GM10248 (cell line): ENCODE results near the gene PITPNC1.

ENCODE experiments used
- CTCF ChIA-PET: fragments of 300-600 bp; sonication (Branson Sonifier 250); formaldehyde crosslinking; extraction: SDS; loops from one replicate; lab custom pipeline; 2021; ENCODE audit warnings: antibody characterized with exemption; lab: Yijun Ruan, JAX
- POLR2A ChIA-PET: fragments of 350-650 bp; sonication (Branson Sonifier 250); formaldehyde crosslinking; extraction: SDS; loops from one replicate; lab custom pipeline; 2020; ENCODE audit warnings: antibody characterized with exemption; lab: Yijun Ruan, JAX
- DNase-seq: peaks from one replicate; pipeline ENCODE4 v3.0.0; 2012; ENCODE audit errors: extremely low spot score
- TF ChIP-seq, protein P1 (sequence below): IDR thresholded peaks from 2 replicates; pipeline ENCODE4 v1.5.1; 2012; ENCODE audit warnings: mild to moderate bottlenecking, low read depth; ENCODE audit errors: extremely low read depth, missing control alignments, control extremely low read depth

Gene PITPNC1

DNA sequence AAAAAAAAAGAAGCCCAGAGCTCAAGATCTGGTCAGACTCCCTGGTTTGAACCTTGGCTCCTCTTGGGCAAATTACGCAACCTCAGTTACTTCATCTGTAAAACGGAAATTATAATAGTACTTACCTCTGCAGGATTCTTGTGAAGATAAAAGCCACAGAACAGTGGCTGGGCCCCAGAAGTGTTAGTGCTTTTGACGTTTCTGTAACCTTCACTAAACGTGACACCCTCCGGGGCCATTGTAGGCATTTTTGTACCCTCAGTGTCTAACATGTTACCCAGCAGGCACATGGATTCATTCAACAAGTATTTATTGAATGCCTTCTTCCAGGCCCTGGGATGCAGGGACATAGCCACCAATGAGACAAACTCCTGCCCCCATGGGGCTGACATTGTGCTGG is 58.0 kb downstream of the PITPNC1 start:
- DNase-seq: no peak
- TF ChIP-seq, protein P1, sequence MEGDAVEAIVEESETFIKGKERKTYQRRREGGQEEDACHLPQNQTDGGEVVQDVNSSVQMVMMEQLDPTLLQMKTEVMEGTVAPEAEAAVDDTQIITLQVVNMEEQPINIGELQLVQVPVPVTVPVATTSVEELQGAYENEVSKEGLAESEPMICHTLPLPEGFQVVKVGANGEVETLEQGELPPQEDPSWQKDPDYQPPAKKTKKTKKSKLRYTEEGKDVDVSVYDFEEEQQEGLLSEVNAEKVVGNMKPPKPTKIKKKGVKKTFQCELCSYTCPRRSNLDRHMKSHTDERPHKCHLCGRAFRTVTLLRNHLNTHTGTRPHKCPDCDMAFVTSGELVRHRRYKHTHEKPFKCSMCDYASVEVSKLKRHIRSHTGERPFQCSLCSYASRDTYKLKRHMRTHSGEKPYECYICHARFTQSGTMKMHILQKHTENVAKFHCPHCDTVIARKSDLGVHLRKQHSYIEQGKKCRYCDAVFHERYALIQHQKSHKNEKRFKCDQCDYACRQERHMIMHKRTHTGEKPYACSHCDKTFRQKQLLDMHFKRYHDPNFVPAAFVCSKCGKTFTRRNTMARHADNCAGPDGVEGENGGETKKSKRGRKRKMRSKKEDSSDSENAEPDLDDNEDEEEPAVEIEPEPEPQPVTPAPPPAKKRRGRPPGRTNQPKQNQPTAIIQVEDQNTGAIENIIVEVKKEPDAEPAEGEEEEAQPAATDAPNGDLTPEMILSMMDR: no peak
- POLR2A ChIA-PET: interaction anchor here (0.7 kb wide), 1 partner anchor 17 kb away, joined by 3 read pairs; no protein-coding TSS in a partner anchor
- CTCF ChIA-PET: interaction anchor here (0.8 to 1.9 kb wide), 5 partner anchors 14 to 60 kb away, joined by 3 to 7 read pairs (median 3); no protein-coding TSS in a partner anchor

DNA sequence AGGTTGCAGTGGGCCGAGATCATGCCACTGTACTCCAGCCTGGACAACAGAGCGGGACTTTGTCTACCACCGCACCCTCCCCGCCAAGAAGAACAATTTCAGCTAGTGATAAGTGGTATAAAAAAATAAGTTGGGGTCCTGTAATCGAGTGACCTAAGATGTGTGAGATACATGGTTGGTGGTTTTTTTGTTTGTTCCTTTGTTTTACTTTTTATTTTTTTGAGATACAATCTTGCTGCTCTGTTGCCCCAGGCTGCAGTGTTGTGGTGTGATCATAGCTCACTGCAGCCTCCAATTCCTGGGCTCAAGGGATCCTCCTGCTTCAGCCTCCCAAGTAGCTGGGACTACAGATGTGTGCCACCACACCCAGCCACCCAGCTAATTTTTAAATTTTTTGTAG is 58.7 kb downstream of the PITPNC1 start:
- CTCF ChIA-PET: interaction anchor here (0.8 to 1.5 kb wide), 4 partner anchors 14 to 61 kb away, joined by 3 to 4 read pairs (median 4); no protein-coding TSS in a partner anchor
- DNase-seq: no peak
- POLR2A ChIA-PET: no interaction called here
- TF ChIP-seq, protein P1: no peak

DNA sequence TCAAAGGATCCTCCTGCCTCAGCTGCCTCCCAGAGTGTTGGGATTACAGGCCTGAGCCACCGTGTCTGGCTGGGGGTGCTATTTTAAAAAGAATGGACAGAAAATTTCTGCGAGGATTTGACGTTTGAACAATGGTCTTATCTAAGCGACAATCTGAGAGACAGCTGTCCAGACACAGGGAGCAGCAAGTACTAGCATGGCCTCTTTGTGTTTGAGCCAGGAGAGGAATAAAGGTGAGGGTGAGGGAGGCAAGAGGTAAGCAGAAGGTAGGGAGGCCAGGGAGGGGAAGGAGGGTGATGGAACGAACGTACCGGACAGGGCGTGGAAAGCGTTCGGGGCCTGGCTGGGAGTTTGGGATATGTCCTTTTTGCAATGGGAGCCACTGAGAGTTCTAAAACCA is 59.2 kb downstream of the PITPNC1 start:
- ChIA-PET POLR2A (no interaction called here), CTCF (interaction anchor here (0.9 to 1.5 kb wide), 3 partner anchors 39 to 61 kb away, joined by 3 to 4 read pairs (median 4); no protein-coding TSS in a partner anchor)
- TF ChIP-seq, protein P1: no peak
- no peak for DNase-seq

DNA sequence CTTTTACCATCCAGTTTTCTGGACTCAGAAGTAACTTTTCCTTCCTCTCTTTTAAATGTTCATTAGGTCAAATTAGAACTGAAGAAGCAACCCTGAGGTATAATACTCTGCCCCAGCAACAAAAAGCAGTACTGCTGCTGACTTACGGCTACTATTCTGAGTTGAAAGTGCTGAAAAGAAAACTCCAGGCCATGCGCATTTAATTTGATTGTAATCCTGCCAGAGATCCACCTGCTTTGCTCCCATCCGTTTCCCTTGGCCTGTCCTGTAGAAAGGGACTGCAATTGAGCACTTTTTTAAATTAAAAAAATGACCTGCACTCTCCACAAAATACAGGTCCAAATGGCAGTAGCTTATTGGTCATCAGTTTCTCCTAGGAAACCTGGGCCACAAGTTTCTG is 61.6 kb downstream of the PITPNC1 start:
- POLR2A ChIA-PET: no interaction called here
- TF ChIP-seq, protein P1: no peak
- DNase-seq: no peak
- CTCF ChIA-PET: interaction anchor here (2.3 kb wide), 1 partner anchor 37 kb away, joined by 5 read pairs; no protein-coding TSS in a partner anchor

DNA sequence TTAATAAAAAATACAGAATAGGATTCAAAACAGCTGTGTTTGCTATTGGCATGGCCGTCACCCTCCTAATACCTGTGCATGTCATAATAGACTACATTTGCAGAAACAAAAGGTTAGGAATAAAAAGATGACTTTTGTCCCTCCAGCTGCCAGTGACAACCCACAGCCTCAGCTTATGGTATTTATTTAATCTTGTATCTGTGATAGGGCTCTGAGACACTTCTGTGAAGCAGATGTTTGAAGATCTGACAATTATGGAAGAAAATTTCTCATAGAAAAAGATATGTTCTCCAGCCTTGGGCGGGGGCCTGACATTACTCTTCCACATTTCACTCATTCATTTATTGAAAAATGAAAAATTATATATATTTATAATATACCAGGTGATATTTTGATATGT is 62.2 kb downstream of the PITPNC1 start:
- TF ChIP-seq, protein P1: no peak
- no peak for DNase-seq
- CTCF ChIA-PET: interaction anchor here (0.7 to 4.9 kb wide), 3 partner anchors 10 to 37 kb away, joined by 3 to 19 read pairs (median 5); no protein-coding TSS in a partner anchor
- POLR2A ChIA-PET: no interaction called here

DNA sequence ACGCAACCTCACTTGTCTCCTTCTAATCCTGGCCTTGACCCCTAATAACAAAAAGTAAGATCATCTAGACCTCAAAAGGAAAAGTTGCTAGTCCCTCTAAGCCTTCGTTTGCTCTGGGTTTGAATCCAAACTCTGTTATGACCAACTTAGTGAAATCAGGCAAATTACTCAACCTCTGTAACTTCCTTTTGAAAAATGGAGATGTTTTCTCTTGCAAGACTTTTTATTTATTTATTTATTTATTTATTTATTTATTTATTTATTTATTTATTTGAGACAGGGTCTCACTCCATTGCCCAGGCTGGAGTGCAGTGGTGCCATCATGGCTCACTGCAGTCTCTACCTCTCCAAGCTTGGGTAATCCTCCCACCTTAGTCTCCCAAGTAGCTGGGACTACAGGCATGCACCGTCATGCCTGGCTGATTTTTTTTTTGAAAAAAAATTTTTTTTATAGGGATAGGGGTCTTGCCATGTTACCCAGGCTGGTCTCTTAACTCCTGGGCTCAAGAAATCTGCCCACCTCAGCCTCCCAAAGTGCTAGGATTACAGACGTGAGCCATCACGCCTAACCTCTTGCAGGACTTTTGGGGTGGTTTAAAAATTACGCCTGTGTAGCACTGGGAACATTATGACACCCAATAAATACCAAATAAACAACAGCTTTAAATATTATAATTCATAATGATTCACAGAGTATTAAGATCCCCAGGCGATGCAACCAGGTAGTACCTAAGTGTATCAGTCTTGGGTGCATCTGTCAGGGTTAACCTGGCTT is 63.4 kb downstream of the PITPNC1 start:
- CTCF ChIA-PET: interaction anchor here (1.1 to 4.9 kb wide), 5 partner anchors 8 to 62 kb away, joined by 3 to 19 read pairs (median 7); no protein-coding TSS in a partner anchor

More for the DNA sequence above, 63.4 kb downstream of the PITPNC1 start:
- POLR2A ChIA-PET: no interaction called here
- DNase-seq: no peak
- TF ChIP-seq, protein P1: no peak
